GM18498 (cell line): ENCODE results near the gene MGLL.
"Not testable (repeated sequence)": the region's sequence is repeated elsewhere in the genome, so short reads cannot be mapped to it uniquely, and the experiment has no call there.

ENCODE experiments used
- ATAC-seq: cut with Tn5 transposase; IDR thresholded peaks from one replicate; pipeline ENCODE4 v1.9.1; 2021; ENCODE audit warnings: mild to moderate bottlenecking, moderate library complexity; ENCODE audit not compliant: unreplicated experiment

The MGLL gene

GRCh38 chr3:127663151-127663550 lies 159.2 kb downstream of the MGLL start:
- no peak for ATAC-seq

DNA sequence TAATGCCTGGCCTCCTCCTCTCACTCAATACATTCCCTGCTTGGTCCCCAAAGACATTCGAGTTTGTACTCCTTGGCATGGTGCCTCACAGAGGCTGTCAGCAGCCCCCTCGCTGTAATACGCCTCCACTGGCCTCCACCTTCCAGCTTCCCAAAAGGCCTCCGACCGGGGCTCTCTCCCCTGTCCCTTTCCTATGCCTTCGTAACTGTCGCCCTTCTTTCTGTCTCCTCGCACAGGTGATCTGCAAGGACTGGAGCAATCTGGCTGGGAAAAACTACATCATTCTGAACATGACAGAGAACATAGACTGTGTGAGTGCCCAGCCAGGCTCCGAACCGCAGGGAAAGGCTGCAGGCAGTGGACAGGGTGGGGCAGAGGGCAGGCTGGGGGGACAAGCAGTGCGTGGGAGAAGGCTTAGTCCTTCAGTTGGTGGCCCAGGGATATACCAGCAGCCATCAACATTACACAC lies 160.3 kb downstream of the MGLL start:
- ATAC-seq, result no peak

- ATAC-seq, result no peak
Measured at GRCh38 chr3:127661600-127661999, 160.7 kb downstream of the MGLL start.

GRCh38 chr3:127660621-127661251 lies 161.6 kb downstream of the MGLL start:
- no peak for ATAC-seq

- ATAC-seq, result no peak
Measured at GRCh38 chr3:127658234-127658633, 164.1 kb downstream of the MGLL start.

GRCh38 chr3:127656906-127657305 lies 165.4 kb downstream of the MGLL start:
- no peak for ATAC-seq

DNA sequence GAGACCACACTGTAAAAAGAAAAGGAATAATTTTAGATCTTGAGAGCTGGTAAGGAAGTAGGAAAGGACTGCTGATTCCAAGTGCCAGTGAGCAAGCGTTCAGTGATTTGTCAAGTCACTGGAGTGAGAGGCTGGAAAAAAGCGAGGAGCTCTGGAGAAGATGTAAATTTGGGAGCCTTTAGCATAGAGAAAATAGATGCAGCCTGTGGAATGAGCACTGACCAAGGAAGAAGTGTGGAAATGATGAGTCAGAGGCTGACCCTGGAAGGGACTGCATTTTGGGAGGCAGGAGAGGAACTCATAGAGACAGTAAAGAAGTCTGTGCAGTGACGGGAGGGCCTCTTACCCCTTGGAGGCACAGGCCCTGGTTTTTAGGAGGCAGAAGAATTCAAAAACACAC lies 166.7 kb downstream of the MGLL start:
- no peak for ATAC-seq

- not testable (repeated sequence) for ATAC-seq
Measured at GRCh38 chr3:127654993-127655392, 167.3 kb downstream of the MGLL start.

DNA sequence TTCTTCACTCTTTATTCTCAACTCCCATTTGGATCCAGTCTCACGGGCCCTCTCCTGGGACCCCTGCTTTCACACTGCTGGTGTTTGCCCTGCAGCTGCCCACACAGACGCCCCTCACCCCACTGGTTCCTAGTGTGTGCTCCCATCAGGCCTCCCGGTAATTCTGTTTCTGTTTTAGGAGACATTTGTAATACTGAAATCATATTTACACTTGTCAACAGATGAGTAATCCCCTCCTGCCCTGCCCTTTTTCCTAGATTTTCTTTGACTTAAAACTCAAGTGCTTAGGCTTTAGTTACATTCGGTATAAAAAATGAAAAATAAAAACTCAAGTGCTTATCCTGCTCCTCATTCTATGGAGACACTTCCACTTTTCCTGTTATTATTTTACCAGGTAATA lies 167.9 kb downstream of the MGLL start:
- no peak for ATAC-seq

DNA sequence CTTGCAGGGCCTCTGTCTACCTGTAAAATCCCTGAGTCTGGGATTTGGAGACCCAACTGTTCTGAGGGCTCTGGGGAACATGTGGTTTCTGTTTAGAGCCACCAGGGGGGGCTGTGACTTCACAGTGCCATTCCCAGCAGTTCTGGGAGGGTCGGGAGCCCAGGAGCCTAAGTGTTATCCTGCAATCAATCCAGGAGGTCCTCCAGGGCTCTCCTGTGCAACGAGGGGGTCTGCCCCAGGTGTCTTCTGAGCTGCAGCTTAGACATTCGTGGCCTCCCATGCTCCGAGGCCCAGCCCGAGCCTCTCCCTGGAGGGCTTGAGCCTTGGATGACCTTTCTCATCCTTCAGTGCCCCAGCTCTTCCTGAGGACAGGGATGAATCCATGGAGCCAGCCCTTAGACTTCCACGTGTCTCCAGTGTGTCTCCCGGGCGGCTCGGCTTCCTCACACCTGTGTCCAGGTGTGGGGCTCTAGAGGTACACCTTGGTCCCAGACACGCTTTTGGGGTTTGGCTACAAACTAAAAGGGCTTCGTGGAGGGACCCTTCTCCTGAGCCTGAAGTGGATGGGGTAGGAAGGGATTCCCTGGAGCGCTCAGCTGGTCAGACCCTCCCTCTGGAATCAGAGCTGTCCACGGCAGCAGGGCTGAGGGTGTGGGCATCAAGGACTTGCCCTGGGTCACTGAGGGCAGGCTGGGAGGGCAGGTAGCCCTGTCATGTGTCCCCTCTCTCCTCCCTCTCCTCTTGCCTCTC lies 169.9 kb downstream of the MGLL start:
- peak; percentile 48 for ATAC-seq

GRCh38 chr3:127651516-127652172 lies 170.7 kb downstream of the MGLL start:
- ATAC-seq, result no peak

GRCh38 chr3:127650236-127650635 lies 172.1 kb downstream of the MGLL start:
- ATAC-seq, result no peak

GRCh38 chr3:127647845-127648204 lies 174.5 kb downstream of the MGLL start:
- no peak for ATAC-seq

DNA sequence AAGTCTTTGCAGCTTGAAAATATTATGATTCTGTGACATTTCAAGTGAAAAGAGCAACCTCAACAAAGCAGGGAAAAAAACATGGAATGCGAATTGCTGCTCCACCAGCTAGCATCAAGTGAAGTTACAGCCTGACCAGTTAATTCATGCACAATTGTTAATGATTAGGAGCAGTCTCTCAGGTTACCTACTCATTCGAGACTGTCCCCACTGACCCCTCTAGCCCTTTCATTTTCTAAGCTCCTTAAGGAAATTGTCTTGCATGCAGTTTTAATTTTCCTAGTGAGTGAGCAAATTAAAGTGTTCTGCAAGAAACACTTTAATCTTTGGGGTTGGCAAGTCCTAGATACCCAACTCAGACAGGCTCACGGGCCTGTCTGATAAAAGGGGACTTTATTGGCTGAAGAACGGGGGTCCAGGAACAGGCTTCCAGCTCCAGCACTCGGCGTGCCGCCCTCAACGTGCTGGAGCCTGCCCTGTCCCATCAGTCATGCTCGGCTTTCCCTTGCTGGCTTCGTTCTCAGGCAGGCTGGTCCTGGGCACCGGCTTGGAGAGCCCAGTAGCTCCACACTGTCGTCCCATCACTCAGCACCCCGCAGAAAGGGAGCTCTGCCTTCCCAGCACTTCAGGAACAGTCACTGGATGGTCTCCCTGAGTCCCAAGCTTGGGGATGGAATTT lies 175.0 kb downstream of the MGLL start:
- ATAC-seq, result no peak

DNA sequence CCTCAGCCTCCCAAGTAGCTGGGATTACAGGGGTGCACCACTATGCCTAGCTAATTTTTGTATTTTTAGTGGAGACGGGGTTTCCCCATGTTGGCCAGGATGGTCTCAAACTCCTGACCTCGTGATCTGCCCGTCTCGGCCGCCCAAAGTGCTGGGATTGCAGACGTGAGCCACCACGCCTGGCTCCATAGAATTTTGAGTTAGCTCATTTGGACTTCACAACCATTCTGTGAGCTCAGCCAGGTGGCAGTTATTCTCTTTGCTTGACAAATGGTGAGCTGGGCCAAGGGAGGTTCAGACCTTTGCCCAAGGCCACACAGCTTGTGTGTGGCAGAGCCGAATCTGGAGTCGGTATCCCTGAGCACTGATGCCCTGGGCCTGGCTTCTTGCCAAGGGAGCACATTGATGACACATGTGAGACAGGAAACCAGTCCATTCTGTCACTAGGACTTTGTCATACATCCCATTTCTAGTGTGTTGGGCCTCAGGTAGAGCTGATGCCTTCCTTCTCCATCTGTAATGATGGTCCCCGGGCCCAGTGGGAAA lies 175.7 kb downstream of the MGLL start:
- ATAC-seq, result no peak

- no peak for ATAC-seq
Measured at GRCh38 chr3:127645371-127646015, 176.8 kb downstream of the MGLL start.

GRCh38 chr3:127644641-127645370 lies 177.5 kb downstream of the MGLL start:
- ATAC-seq, result no peak

GRCh38 chr3:127640042-127640355 lies 182.3 kb downstream of the MGLL start:
- no peak for ATAC-seq

DNA sequence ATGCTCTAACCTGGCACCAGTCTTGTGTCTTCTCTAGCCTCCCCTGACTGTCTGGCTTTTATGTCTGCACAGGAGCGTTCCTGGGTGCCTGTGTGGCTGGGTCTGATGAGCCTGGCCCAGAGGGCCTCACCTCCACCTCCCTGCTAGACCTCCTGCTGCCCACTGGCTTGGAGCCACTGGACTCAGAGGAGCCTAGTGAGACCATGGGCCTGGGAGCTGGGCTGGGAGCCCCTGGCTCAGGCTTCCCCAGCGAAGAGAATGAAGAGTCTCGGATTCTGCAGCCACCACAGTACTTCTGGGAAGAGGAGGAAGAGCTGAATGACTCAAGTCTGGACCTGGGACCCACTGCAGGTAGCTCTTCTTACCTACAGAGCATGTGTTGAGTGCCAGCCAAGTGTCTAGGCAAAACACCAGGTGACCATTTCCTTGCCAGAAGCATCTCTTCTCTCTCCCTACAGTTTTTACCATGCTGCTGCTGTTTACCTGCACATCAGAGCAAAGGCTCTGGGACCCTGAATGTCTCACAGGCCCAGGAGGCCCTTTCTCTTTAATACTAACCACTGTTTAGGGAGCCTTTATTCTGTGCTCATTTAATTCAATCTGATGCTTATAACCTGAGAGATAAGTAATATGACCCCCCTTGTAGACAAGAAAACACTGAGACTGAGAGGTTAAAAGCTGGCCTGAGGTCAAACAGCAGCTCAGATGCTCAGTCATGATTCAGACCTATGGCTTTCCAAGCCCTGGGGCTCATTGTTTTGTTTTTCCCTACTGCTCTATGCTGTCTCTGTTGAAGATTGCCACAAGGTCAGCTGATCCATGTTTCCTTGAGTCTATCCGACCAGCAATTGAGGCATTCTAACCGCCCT lies 182.9 kb downstream of the MGLL start:
- no peak for ATAC-seq
